OCI-LY7 (cell line): ENCODE results near the gene RSPH1. TPM values are rescaled to one million over a fixed set of nuclear protein-coding genes. Genes with fewer than 3 reads are reported as not detected.

Source experiments
- BruUV-seq: library from RNA; stranded (reverse); fragments of 400-500 nt; replicated peaks from 2 replicates; lab custom pipeline; 2021; lab: Mats Ljungman, UMichigan
- CTCF ChIA-PET: fragments of 300-600 bp; sonication (Branson Sonifier 250); formaldehyde crosslinking; loops from one replicate; lab custom pipeline; 2022; ENCODE audit warnings: antibody characterized with exemption; ENCODE audit not compliant: unreplicated experiment; lab: Charles Lee
- POLR2A ChIA-PET: fragments of 300-600 bp; sonication (Branson Sonifier 250); formaldehyde crosslinking; loops from one replicate; lab custom pipeline; 2022; ENCODE audit warnings: antibody characterized with exemption; lab: Charles Lee
- DNase-seq: peaks from one replicate; pipeline ENCODE4 v3.0.0-alpha.2; 2015; ENCODE audit warnings: low spot score
- H2AFZ ChIP-seq: fragments of 200-600 bp; sonication (generic), shearing (Covaris generic); 2 replicates; pipeline ENCODE4 v1.6.1; 2014; ENCODE audit warnings: mild to moderate bottlenecking, antibody characterized with exemption, low read length, moderate library complexity
- H3K27ac ChIP-seq: fragments of 200-600 bp; sonication (generic); 2 replicates; pipeline ENCODE4 v1.5.1; 2014; ENCODE audit warnings: mixed run types, low read depth, mild to moderate bottlenecking, moderate library complexity, low read length, inconsistent platforms; ENCODE audit not compliant: poor library complexity, severe bottlenecking
- H3K36me3 ChIP-seq: fragments of 200-600 bp; sonication (generic); 2 replicates; pipeline ENCODE4 v1.6.1; 2014; ENCODE audit warnings: mild to moderate bottlenecking, antibody characterized with exemption, low read length, moderate library complexity, mixed read lengths; ENCODE audit not compliant: insufficient read depth
- H3K4me1 ChIP-seq: fragments of 200-600 bp; sonication (generic); 2 replicates; pipeline ENCODE4 v1.5.1; 2014; ENCODE audit warnings: mild to moderate bottlenecking, low read length; ENCODE audit not compliant: insufficient read depth, poor library complexity, severe bottlenecking
- H3K4me2 ChIP-seq: fragments of 200-600 bp; sonication (generic); 2 replicates; pipeline ENCODE4 v1.6.1; 2014; ENCODE audit warnings: mild to moderate bottlenecking, low read length
- H3K4me3 ChIP-seq: fragments of 200-600 bp; sonication (generic); 2 replicates; pipeline ENCODE4 v1.5.1; 2014; ENCODE audit warnings: mild to moderate bottlenecking, low read depth, low read length; ENCODE audit not compliant: poor library complexity, severe bottlenecking
- H3K79me2 ChIP-seq: fragments of 200-600 bp; sonication (generic); 2 replicates; pipeline ENCODE4 v1.6.1; 2016; ENCODE audit warnings: low read depth, mild to moderate bottlenecking, low read length, moderate library complexity, mixed read lengths; ENCODE audit not compliant: insufficient read depth
- H3K9me2 ChIP-seq: fragments of 200-600 bp; sonication (generic); 2 replicates; pipeline ENCODE4 v1.6.1; 2016; ENCODE audit warnings: mild to moderate bottlenecking, low read length, mixed read lengths; ENCODE audit not compliant: insufficient read depth
- H3K9me3 ChIP-seq: fragments of 200-600 bp; sonication (generic); 2 replicates; pipeline ENCODE4 v1.6.1; 2014; ENCODE audit warnings: mild to moderate bottlenecking, mixed run types, low read length, mixed read lengths
- H4K20me1 ChIP-seq: fragments of 200-600 bp; sonication (generic); 2 replicates; pipeline ENCODE4 v1.6.1; 2014; ENCODE audit warnings: mild to moderate bottlenecking, antibody characterized with exemption, low read length, moderate library complexity, mixed read lengths; ENCODE audit not compliant: insufficient read depth
- CTCF ChIP-seq: fragments of 200-600 bp; sonication (generic); conservative IDR thresholded peaks from 2 replicates; pipeline ENCODE4 v1.5.1; 2014; ENCODE audit warnings: mild to moderate bottlenecking, antibody characterized with exemption, low read length, moderate library complexity, mixed read lengths
- EZH2phosphoT487 ChIP-seq: fragments of 200-600 bp; sonication (generic); IDR thresholded peaks from 2 replicates; pipeline ENCODE4 v1.6.1; 2018; ENCODE audit warnings: low read depth, borderline replicate concordance, mild to moderate bottlenecking, mixed run types, antibody characterized with exemption, low read length, moderate library complexity, mixed read lengths
- intact Hi-C: fragments of 100-400 bp; cut with micrococcal nuclease; formaldehyde crosslinking; loops from one replicate; pipeline ENCODE4 v1.10.0; 2022; ENCODE audit not compliant: unreplicated experiment
- total RNA-seq, 2 experiments: library from RNA; depleted of rRNA in 1 of 2; stranded (reverse); fragments of >200 nt in 1 of 2; shearing (Covaris generic) in 1 of 2; gene quantifications; 2 replicates each; pipeline ENCODE4 v1.2.3, GENCODE V29; 2014 to 2022

RSPH1 gene
- total RNA-seq, 2 experiments from 2014 or later, result 1.9 to 2.5 TPM

GRCh38 chr21:42465803-42466127, 30.3 kb downstream of the RSPH1 start:
- Histone ChIP-seq H3K4me2 (peak overlapping the region; percentile 96), H3K9me3 (no peaks in the 10 kb centered on the region), H3K79me2 (no peaks in the 10 kb centered on the region), H3K27ac (peak overlapping the region; percentile 31), H3K4me1 (peaks cover 87% of the 10 kb centered on the region), H2AFZ (peak overlapping the region; percentile 73; the same call in 1 of the 2 replicates), H3K9me2 (no peaks in the 10 kb centered on the region), H3K4me3 (peak overlapping the region; percentile 13), H3K36me3 (no peaks in the 10 kb centered on the region), H4K20me1 (no peaks in the 10 kb centered on the region)
- ChIA-PET POLR2A (no interaction called here), CTCF (no interaction called here)
- DNase-seq, result no peak
- BruUV-seq, result no TSS peak
- intact Hi-C loops, result loop anchor here (5.0 to 10.0 kb wide), 2 partner anchors 197 to 601 kb away; no protein-coding TSS in a partner anchor
- TF ChIP-seq EZH2phosphoT487, result no peak

- intact Hi-C loops, result loop anchor here (5.0 to 10.0 kb wide), 2 partner anchors 197 to 600 kb away; no protein-coding TSS in a partner anchor
- Histone ChIP-seq H2AFZ (peak overlapping the region; percentile 73; the same call in 1 of the 2 replicates), H3K9me3 (no peaks in the 10 kb centered on the region), H3K36me3 (no peaks in the 10 kb centered on the region), H3K9me2 (no peaks in the 10 kb centered on the region), H3K27ac (peak overlapping the region; percentile 31), H3K4me3 (peak overlapping the region; percentile 13), H3K4me2 (peak overlapping the region; percentile 96), H3K79me2 (no peaks in the 10 kb centered on the region), H3K4me1 (peaks cover 92% of the 10 kb centered on the region), H4K20me1 (no peaks in the 10 kb centered on the region)
- BruUV-seq, result no TSS peak
- ChIA-PET POLR2A (interaction anchor here (1.0 kb wide), 1 partner anchor 41 kb away, joined by 3 read pairs; no protein-coding TSS in a partner anchor), CTCF (no interaction called here)
- TF ChIP-seq EZH2phosphoT487 (no peak), CTCF (no peak)
- no peak for DNase-seq
Observed at GRCh38 chr21:42465008-42465802, 30.8 kb downstream of the RSPH1 start.

GRCh38 chr21:42463861-42464515, 32.0 kb downstream of the RSPH1 start:
- peak; percentile 92 for DNase-seq
- Histone ChIP-seq H3K4me2 (peak overlapping the region; percentile 96), H3K79me2 (no peaks in the 10 kb centered on the region), H3K27ac (peak overlapping the region; percentile 83), H3K36me3 (no peaks in the 10 kb centered on the region; the same call in 1 of the 2 replicates), H2AFZ (peak overlapping the region; percentile 79), H4K20me1 (no peaks in the 10 kb centered on the region), H3K4me1 (peaks cover 94% of the 10 kb centered on the region), H3K9me3 (peaks cover 4% of the 10 kb centered on the region; the same call in 1 of the 2 replicates), H3K4me3 (peak overlapping the region; percentile 9), H3K9me2 (no peaks in the 10 kb centered on the region)
- BruUV-seq, result no TSS peak
- POLR2A ChIA-PET, result interaction anchor here (0.6 to 1.2 kb wide), 3 partner anchors 21 to 71 kb away, joined by 3 read pairs; no protein-coding TSS in a partner anchor
- CTCF ChIA-PET, result no interaction called here
- no peak for TF ChIP-seq EZH2phosphoT487
- no peak for TF ChIP-seq CTCF
- intact Hi-C loops, result loop anchor here (5.0 to 10.0 kb wide), 2 partner anchors 232 to 599 kb away; no protein-coding TSS in a partner anchor
